ENCODE measurements around the gene MPI.

The MPI gene

DNA sequence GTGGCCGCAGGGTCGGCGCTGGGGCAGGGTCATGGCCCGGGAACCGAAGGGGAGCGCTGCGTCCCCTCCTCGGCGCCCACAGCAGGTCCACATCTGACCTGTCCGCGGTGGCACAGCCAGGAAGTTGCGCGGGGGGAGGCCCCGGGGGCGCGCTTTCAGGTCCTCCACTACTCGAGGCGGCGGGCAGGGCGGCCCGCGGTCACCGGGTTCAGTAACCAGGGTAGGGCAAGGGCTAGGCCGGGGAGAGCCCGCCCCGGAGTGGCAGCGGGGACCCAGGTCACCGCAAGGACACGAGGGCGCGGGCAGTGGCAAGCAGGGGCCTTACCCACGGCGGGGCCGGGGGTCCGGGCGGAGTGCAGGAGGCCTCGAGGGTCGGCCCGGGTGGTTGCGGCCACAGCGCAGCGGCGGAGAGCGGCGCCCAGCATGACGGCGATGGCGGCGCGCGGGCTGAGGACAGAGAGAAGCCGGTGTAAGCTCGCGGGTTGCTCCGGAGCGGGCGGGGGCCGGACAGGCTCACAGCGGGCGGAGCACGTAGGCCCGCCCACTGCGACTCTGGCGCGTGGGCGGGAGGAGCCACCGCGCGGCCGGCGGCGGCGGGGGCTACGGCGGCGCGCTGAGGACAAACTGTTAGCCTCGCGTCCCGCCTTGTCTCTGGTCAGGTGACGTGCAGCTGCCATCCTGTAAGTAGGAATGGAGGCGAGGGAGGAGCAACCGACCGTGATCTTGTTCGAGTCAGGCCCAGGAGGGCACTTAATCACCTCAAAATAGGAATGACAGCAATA, 47.9 kb downstream of the MPI start, which contains the start of gene COX5A:
Gene COX5A, minus strand, starts transcription at position 484 of the 782 bp plus-strand sequence. Its CDS starts 59 bp downstream, at position 425.
- DNase-seq: peak; percentile 95

DNA sequence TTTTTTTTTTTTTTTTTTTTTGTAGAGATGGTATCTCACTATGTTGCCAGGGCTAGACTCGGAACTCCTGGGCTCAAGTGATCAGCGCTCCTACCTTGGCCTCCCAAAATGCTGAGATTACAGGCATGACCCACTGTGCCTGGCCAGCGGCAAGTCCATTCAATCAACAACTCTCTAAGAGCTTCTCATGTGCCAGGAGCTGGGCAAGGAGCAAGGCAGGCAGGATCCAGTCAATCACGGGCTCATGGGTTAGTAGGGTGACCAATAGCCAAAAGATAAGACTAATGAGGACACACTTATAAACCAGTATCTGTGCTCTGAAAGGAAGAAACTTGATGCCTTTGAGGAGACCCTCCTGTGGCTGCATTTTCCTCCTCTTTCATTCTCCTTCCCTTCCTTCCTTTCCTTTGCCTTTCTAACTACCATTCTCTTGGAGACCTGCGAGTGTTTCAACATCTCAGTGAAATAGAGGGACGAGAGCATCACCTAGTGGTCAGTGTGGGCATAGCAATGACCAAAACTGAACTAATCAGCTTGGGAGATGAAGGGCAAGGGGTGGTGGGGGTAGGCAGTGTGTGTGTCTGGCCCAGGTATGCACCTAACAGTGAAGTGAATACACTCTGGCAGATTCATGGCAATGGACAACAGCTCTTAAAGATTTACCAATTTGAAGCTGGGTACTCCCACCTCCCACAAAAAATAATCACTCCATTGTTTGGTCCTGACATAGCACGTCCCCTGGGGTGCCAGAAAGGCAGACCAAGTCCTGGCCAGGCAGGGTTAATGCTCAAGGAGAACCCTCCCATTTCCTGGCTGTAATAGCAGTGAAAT, 60.5 kb downstream of the MPI start:
- DNase-seq: peak; percentile 62

DNA sequence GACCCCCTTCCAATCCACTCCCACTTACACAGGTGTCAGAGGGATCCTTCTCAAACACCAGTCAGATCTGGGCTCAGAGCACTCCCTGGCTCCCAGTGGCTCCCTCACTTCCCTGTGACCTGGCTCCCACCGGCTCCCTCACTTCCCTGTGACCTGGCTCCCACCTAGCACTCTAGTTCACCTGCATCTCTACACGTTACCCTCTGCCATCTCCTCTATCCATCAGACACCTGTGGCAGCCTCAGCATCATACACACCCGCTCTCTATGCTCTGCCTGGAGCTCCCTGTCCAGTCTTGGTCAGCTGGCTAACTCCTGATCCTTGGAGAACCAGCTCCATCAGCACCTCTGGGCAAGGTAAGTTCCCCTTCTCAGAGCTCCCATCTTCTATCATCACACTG, 61.2 kb downstream of the MPI start:
- DNase-seq: no peak

Measured in COR-L47 (cell line).